ENCODE data around the gene NTRK2. TPM values are rescaled to one million over a fixed set of nuclear protein-coding genes. Genes with fewer than 3 reads are reported as not detected.
A peak's percentile ranks its signal among the peaks of the same experiment; 100 is the strongest.

NTRK2 gene
- total RNA-seq, 6 experiments from 2014 or later = 0.18 to 0.49 (median 0.30) TPM

DNA sequence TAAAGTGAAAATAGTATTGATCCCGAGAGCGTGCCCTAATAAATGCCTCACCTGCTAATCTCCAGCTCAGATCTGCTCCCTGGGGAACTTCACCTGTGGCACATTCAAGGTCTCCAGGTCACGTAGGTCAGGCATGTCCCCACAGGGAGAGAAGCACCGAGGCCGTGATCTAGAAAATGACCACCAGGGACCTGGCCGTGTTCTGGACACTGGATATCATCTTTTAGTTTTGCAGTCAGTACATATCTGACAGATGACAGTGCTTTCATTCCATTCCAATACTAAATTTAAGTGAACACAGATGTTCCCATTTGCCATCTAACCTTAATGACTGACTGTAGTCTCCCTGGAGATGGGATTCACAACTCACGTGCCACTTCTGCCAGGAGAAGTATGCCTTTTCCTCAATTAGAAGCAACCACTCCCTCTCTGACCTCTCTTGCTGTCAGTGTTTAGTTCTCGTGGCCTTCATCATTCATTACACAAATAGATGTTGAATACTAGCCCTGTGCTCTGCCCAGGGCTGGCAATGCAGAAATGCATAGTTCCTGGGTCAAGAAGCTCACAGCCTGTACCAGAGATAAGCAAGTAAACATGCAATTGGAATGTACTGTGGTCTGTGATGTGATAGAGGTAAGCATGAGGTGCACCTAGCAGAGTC, 276.5 kb downstream of the NTRK2 start:
- H3K36me3 ChIP-seq = no peaks in the 10 kb centered on the region
- DNase-seq = no peak
- no peaks in the 10 kb centered on the region for H3K9me3 ChIP-seq
- no peaks in the 10 kb centered on the region for H3K4me1 ChIP-seq
- H3K27me3 ChIP-seq = no peaks in the 10 kb centered on the region
- H3K27ac ChIP-seq = no peak overlapping the region
- H3K4me3 ChIP-seq = no peak overlapping the region
- intact Hi-C loops (cut with DNase I) = no loop called here
- WGBS (ENCODE audit: insufficient coverage, low coverage, low lambda C conversion rate, missing lambda C conversion rate) = 38% methylated on average over 8 of the region's 8 CpGs
- TF ChIP-seq POLR2A (IDR thresholded peaks at IDR 0.05) = no peak
- TF ChIP-seq, protein P1, sequence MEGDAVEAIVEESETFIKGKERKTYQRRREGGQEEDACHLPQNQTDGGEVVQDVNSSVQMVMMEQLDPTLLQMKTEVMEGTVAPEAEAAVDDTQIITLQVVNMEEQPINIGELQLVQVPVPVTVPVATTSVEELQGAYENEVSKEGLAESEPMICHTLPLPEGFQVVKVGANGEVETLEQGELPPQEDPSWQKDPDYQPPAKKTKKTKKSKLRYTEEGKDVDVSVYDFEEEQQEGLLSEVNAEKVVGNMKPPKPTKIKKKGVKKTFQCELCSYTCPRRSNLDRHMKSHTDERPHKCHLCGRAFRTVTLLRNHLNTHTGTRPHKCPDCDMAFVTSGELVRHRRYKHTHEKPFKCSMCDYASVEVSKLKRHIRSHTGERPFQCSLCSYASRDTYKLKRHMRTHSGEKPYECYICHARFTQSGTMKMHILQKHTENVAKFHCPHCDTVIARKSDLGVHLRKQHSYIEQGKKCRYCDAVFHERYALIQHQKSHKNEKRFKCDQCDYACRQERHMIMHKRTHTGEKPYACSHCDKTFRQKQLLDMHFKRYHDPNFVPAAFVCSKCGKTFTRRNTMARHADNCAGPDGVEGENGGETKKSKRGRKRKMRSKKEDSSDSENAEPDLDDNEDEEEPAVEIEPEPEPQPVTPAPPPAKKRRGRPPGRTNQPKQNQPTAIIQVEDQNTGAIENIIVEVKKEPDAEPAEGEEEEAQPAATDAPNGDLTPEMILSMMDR (IDR thresholded peaks at IDR 0.05) = no peak
- no peak for ATAC-seq

GRCh38 chr9:84947412-84947972, 278.0 kb downstream of the NTRK2 start:
- H3K36me3 ChIP-seq = no peaks in the 10 kb centered on the region
- ATAC-seq (peak in 1 of 4 donors; percentile 16), DNase-seq (no peak)
- intact Hi-C loops (cut with DNase I) = no loop called here
- H3K9me3 ChIP-seq = no peaks in the 10 kb centered on the region
- no peak overlapping the region for H3K27ac ChIP-seq
- H3K27me3 ChIP-seq = no peaks in the 10 kb centered on the region
- no CpG with 5 or more reads among the region's 5 CpGs for WGBS (ENCODE audit: insufficient coverage, low coverage, low lambda C conversion rate, missing lambda C conversion rate)
- H3K4me3 ChIP-seq = no peak overlapping the region
- no peak for TF ChIP-seq POLR2A (IDR thresholded peaks at IDR 0.05)
- TF ChIP-seq, protein P1 (IDR thresholded peaks at IDR 0.05) = no peak
- no peaks in the 10 kb centered on the region for H3K4me1 ChIP-seq

GRCh38 chr9:84949258-84949657, 279.7 kb downstream of the NTRK2 start:
- Histone ChIP-seq H3K9me3 (no peaks in the 10 kb centered on the region), H3K36me3 (no peaks in the 10 kb centered on the region), H3K27ac (no peak overlapping the region), H3K4me3 (no peak overlapping the region), H3K27me3 (no peaks in the 10 kb centered on the region), H3K4me1 (no peaks in the 10 kb centered on the region)
- 76% methylated on average over 2 of the region's 4 CpGs for WGBS (ENCODE audit: insufficient coverage, low coverage, low lambda C conversion rate, missing lambda C conversion rate)
- DNase-seq (no peak), ATAC-seq (no peak)
- intact Hi-C loops (cut with DNase I) = no loop called here
- TF ChIP-seq POLR2A (IDR thresholded peaks at IDR 0.05) = no peak
- TF ChIP-seq, protein P1 (IDR thresholded peaks at IDR 0.05) = no peak

- H3K4me1 ChIP-seq = no peaks in the 10 kb centered on the region
- no peak for DNase-seq
- H3K27me3 ChIP-seq = no peaks in the 10 kb centered on the region
- H3K27ac ChIP-seq = no peak overlapping the region
- no peak overlapping the region for H3K4me3 ChIP-seq
- 74% methylated on average over 5 of the region's 5 CpGs for WGBS (ENCODE audit: insufficient coverage, low coverage, low lambda C conversion rate, missing lambda C conversion rate)
- no peaks in the 10 kb centered on the region for H3K9me3 ChIP-seq
- ATAC-seq = no peak
- H3K36me3 ChIP-seq = no peaks in the 10 kb centered on the region
- no peak for TF ChIP-seq POLR2A (IDR thresholded peaks at IDR 0.05)
- TF ChIP-seq, protein P1 (IDR thresholded peaks at IDR 0.05) = no peak
- intact Hi-C loops (cut with DNase I) = no loop called here
Observed at GRCh38 chr9:84949971-84950370, 280.4 kb downstream of the NTRK2 start.
